A549 treated with AZD2906 at 1 μM for 4 hours (cell line): ENCODE results near the gene HES5. TPM values are rescaled to one million over a fixed set of nuclear protein-coding genes. Genes with fewer than 3 reads are reported as not detected.

ENCODE experiments used
- total RNA-seq: library from RNA; stranded (reverse); fragments of 200-300 nt; extraction: Qiagen RNA extraction; gene quantifications from 5 replicates; pipeline ENCODE4 v1.2.3, GENCODE V29; 2022

The HES5 gene, protein sequence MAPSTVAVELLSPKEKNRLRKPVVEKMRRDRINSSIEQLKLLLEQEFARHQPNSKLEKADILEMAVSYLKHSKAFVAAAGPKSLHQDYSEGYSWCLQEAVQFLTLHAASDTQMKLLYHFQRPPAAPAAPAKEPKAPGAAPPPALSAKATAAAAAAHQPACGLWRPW
- total RNA-seq, result not detected in 5 replicates

DNA sequence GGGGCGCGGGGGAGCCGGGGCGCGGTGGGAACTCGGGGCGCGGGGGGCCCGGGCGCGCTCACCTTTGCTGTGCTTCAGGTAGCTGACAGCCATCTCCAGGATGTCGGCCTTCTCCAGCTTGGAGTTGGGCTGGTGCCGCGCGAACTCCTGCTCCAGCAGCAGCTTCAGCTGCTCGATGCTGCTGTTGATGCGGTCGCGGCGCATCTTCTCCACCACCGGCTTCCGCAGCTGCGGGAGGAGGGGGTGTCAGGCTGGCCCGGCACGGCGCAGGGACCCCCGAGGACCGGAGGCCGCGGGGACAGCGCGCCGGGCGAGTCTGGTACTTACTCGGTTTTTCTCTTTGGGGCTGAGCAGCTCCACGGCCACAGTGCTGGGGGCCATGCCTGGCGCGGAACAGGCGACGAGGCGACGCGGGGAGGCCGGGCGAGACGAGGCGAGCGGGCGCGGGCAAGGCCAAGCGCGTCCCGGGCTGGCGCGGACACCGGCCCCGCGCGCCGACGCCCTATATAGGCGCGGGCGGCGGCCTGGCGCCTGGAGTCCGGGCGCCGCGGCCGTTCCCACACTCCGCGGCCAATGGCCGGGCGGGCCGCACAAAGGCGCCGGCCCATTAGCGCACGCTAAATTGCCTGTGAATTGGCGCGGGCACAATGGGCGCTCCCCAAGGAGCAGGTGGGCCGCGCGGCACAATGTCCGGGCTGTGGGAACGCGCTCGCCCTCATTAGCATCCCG lies at the start of gene HES5:
Gene HES5, minus strand, starts transcription at position 480 of the 729 bp plus-strand sequence. Its CDS starts 99 bp downstream, at position 381.

DNA sequence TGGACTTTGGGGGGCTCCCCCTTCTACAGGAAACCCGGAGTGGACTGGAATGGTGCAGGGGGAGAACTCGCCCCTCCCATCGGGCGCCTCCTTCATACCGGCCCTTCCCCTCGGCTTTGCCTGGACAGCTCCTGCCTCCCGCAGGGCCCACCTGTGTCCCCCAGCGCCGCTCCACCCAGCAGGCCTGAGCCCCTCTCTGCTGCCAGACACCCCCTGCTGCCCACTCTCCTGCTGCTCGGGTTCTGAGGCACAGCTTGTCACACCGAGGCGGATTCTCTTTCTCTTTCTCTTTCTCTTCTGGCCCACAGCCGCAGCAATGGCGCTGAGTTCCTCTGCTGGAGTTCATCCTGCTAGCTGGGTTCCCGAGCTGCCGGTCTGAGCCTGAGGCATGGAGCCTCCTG lies 26.2 kb upstream of the HES5 start, which contains the start of gene TNFRSF14:
Gene TNFRSF14, plus strand, starts transcription at position 95 of the 401 bp plus-strand sequence. Its CDS starts 294 bp downstream, at position 389.

DNA sequence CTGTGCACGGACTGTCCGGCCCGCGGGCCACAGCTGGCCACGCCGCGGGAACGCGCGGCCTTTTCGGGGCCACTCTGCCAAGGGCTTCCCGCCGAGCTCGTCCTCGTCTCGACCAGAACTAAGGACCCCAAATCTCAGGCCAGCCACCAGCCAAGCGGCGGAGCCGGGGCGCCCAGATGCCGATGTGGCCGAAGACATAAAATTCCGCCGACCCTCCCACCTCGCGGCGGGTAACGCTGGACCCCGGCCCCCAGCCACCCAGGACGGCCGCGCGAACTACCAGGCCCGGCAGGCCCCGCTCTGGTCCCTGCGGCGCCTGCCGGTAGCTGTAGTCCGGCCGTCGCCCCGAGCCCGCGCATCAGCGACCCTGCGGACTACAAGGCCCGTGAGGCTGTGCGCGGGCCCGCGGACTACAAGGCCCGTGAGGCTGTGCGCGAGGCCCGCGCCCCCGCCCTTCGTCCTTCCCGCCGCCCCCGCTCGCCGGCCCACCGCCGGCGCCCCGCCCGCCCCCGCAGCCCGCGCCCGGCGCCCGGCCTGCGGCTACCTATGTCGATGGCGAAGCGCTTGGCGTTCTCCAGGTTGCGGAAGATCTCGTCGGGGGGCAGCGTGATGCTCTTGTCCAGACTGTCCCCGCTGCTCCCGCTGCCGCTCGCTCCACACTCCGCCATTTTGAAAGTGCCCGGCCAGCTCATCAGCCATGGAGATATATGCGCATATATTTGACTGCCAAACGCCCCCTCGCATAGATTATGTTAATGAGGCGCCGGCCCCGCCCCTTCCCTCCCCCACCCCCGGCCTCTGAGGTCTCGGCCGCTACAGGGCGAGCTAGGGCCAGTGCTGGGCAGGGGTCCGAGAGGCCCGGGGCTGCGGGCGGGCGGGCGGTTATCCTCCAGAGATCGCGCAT lies 3.9 kb downstream of the HES5 start, which contains the start of gene PANK4:
Gene PANK4, minus strand, starts transcription at position 677 of the 904 bp plus-strand sequence. Its CDS starts 9 bp downstream, at position 668.

Other genes with a start within 250 kb of the HES5 start
- 4.6 to 6.2 TPM (median 5.3 TPM) in 5 replicates for gene MORN1, start 138.7 kb downstream of the HES5 start, total RNA-seq
- 86.9 to 124 TPM (median 118 TPM) in 5 replicates for gene RER1, start 138.4 kb downstream of the HES5 start, total RNA-seq
- gene PEX10, start 117.7 kb downstream of the HES5 start, total RNA-seq, result 19.7 to 25.8 TPM (median 24.5 TPM) in 5 replicates
- gene PLCH2, start 54.0 kb downstream of the HES5 start, total RNA-seq, result 0.17 to 0.40 TPM (median 0.31 TPM) in 5 replicates
- 8.0 to 11.6 TPM (median 10.6 TPM) in 5 replicates for gene PANK4, start 3.7 kb downstream of the HES5 start, total RNA-seq
- gene TNFRSF14, start 26.1 kb upstream of the HES5 start, total RNA-seq, result 0.08 to 0.24 TPM (median 0.15 TPM) in 5 replicates
- 19.9 to 25.1 TPM (median 21.7 TPM) in 5 replicates for gene PRXL2B, start 56.5 kb upstream of the HES5 start, total RNA-seq
- gene MMEL1, start 102.8 kb upstream of the HES5 start, total RNA-seq, result 0.26 TPM in 1 of 5 replicates, not detected in the others